Measurements from ENCODE around the gene DNAH2.

GRCh38 chr17:7818026-7818425 lies 100.5 kb downstream of the DNAH2 start:
- TF ChIP-seq, protein P1, sequence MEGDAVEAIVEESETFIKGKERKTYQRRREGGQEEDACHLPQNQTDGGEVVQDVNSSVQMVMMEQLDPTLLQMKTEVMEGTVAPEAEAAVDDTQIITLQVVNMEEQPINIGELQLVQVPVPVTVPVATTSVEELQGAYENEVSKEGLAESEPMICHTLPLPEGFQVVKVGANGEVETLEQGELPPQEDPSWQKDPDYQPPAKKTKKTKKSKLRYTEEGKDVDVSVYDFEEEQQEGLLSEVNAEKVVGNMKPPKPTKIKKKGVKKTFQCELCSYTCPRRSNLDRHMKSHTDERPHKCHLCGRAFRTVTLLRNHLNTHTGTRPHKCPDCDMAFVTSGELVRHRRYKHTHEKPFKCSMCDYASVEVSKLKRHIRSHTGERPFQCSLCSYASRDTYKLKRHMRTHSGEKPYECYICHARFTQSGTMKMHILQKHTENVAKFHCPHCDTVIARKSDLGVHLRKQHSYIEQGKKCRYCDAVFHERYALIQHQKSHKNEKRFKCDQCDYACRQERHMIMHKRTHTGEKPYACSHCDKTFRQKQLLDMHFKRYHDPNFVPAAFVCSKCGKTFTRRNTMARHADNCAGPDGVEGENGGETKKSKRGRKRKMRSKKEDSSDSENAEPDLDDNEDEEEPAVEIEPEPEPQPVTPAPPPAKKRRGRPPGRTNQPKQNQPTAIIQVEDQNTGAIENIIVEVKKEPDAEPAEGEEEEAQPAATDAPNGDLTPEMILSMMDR (IDR thresholded peaks at IDR 0.05): no peak
- TF ChIP-seq POLR2A (IDR thresholded peaks at IDR 0.05) (no peak), POLR2AphosphoS5 (IDR thresholded peaks at IDR 0.05) (no peak)

Data from sigmoid colon (tissue), 4 donors.